Stimulated activated CD8-positive, alpha-beta memory T cell treated with anti-CD3 and anti-CD28 coated beads, Interleukin-4, amount 100 ng/mL, for 1 hour (primary cell): Measurements from ENCODE around the gene CAPSL.
"Not testable (repeated sequence)": the region's sequence is repeated elsewhere in the genome, so short reads cannot be mapped to it uniquely, and the experiment has no call there.

ENCODE experiments used
- DNase-seq, 2 donors: peaks; one replicate each; pipeline ENCODE4 v3.0.0-alpha.2; 2020; ENCODE audit warnings: low read depth in 2 of 2, low spot score in 1 of 2

Gene CAPSL

GRCh38 chr5:35877655-35878054 lies 60.8 kb downstream of the CAPSL start:
- DNase-seq: no peak

GRCh38 chr5:35876922-35877321 lies 61.5 kb downstream of the CAPSL start:
- DNase-seq: no peak

DNA sequence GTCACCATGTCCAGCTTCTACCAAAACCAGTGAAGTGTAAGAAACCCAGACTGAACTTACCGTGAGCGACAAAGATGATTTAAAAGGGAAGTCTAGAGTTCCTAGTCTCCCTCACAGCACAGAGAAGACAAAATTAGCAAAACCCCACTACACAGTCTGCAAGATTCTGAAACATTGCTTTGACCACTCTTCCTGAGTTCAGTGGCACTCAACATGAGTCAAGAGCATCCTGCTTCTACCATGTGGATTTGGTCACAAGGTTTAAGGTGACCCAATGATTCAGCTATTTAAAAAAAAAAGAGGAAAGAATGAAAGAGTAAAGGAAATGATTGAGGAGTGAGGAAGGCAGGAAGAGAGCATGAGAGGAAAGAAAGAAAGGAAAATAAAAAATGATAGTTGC lies 62.0 kb downstream of the CAPSL start:
- DNase-seq: no peak

DNA sequence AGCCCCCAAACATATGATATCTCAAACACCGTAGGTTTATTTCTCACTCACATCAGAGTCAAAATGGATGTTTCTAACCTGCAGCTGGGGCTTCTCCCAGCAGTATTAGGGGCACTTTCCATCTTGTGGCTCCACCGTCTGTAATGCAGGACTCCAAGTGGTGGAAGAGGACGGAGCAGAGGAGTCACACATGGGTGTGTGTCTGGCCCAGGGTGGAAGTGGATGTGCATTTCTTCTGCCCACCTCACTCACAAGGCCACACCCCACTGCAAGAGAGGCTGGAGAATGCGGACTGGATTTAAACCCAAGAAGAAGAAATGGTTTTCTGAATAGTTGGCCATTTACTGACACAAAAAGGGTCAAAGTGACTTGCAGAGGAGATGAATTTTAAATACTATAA lies 67.8 kb downstream of the CAPSL start:
- no peak for DNase-seq

DNA sequence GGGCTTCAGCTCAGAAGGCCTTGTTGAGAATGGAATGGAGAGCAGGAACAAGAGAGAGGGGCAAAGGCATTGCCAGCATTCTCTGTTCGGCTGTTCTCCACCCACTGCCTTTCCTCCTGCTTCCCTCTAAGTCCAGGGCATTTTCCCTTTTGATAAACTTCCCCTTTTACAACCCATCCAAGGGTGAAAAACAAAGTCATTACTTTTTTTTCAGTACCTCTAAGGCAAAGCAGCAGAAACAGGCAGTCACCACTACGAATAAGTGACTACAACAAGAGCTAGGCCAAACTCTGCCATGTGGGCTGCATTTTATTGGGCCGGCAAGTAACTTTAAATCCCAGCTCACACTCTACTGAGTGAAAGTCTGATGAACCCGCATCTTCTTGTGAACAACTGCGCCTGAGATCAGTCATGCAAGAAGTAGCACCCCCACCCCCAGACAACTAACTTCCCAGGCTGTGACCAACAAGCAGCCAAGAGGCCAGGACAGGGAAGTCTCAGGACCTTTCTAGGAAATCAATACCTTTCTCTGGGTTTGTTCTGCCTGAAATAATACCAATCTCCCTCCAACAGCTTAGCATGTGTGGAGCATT lies 68.6 kb downstream of the CAPSL start:
- DNase-seq: no peak

DNA sequence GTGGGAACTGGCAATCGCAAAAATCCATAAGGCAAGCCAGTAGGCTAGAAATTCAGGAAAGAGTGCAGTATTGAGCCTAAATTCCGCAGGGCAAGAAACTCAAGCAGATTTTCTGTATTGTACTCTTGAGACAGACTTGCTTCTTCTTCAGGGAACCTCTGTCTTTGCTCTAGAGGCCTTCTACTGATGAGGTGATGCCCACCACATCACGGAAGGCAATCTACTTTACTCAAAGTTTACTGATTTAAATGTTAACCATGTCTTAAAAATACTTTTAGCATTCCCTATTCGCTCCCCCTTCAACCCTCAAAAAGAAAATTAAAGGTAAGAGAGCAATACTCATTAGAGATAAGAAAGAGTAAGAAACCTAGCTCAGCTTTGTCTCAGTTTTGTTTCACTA lies 70.4 kb downstream of the CAPSL start:
- DNase-seq: no peak

GRCh38 chr5:35863159-35863558 lies 75.3 kb downstream of the CAPSL start:
- no peak for DNase-seq

- no peak for DNase-seq
These were observed 76.3 kb downstream of the CAPSL start for GRCh38 chr5:35862126-35862525.

DNA sequence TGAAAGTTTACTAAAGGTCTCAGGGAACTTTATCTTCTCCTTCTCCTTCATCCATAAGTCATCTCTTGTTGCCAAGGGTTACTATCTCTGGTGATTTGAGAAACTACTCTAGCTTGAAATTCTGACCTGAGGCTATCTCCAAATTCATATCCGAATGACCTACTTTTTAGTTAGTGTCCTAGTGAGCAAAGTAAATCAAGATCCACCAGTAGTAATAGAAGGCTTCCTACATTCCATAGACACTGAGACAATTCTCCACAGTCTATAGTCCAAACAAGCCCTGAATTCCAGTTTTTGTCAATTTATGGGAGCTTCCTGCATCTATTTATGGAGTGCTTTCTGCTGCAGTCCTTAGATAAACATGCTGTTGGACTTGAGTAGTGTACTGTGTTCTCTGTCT lies 76.7 kb downstream of the CAPSL start:
- no peak for DNase-seq

GRCh38 chr5:35860686-35861085 lies 77.7 kb downstream of the CAPSL start:
- DNase-seq: no peak

DNA sequence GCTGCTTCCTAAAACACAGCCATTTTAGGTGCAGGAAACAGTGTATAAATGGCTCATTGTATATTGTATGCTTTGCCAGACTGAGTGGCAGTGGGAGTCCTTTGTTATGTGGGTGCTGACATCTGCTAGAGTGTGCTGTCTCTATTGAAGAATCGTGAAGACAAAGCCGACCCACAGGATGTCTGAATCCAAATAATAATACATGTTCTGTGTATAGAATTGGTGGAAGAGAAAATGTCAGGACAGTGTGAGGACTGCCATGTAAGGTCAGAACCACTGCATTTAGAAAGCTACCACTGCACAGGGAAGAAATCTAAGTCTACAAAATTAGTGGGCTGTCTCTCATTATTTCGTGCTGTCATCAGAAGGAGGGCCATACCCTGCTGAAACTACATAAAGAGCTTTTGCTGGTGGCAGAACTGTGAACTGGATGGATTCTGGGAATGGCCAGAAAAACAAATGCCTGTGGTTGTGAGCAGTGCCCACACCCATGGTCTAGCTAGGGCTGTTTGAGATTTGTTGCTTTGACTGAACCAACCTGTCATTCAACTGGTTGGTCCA lies 79.2 kb downstream of the CAPSL start:
- DNase-seq: no peak

DNA sequence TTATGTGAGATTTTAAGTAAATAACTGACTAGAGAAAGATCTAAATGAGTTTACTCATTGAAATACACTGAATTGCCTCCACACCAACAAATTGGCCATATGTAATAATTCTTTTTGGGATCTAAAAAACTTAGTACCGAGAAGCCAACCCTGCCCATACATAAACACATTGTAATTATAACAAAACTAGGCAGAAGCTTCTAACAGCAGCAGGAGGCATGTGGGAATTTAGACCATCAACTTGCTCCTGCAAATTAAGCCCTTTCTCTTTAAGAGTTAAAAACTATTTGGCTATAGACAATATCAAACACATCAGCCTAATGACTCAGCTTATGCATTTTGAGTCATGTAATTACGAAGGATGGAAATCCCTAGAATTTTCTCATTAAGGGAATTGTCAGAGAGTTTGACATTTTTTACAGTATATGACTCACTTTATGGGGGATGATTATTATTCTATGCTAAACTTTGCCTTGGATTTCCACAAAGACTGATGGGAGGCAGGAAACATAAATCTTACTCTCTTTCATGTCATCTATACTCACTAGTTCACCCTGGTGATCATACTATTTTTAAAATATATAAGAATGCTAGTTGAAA lies 80.7 kb downstream of the CAPSL start:
- DNase-seq: no peak

DNA sequence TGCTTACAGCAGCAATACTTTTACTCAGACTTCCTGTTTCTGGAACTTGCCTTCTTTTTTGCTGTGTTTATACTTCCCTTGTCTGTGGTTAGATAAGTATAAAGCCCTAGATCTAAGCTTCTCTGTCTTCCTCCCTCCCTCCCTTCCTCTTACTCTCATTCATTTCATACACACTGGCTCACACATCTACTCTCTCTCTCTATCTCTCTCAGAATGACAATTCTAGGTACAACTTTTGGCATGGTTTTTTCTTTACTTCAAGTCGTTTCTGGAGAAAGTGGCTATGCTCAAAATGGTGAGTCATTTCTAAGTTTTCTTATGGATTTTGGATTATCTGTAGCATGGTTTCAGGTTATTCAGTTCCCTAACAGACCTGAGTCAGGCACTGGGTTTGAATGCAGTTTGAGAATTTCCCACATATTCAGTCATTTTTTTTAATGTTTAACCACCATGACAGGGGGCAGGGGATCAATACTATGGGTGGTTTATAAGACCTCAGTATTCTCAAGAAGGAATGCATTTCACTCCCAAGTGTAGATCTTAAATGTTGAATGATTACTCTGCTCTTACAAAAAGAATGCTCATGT lies 81.6 kb downstream of the CAPSL start, which contains the start of gene IL7R:
IL7R (plus strand) TSS at position 127 of the 587 bp plus-strand sequence; CDS start at position 214, 87 bp downstream.
- DNase-seq: no peak

DNA sequence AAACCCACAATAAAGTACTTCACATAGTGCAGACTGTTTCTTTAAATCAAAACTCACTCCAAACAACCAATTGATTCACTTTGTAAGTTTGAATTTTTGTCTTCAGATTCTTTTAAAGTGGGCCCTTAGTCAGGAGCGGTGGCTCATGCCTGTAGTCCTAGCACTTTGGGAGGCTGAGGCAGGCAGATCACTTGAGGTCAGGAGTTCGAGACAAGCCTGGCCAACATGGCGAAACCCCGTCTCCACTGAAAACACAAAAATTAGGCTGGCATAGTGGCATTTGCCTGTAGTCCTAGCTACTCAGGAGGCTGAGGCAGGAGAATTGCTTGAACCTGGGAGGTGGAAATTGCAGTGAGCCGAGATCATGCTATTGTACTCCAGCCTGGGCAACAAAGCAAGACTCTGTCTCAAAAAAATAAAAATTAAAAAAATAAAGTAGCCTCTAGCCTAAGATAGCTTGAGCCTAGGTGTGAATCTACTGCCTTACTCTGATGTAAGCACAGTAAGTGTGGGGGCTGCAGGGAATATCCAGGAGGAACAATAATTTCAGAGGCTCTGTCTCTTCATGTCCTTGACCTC lies 82.1 kb downstream of the CAPSL start:
- DNase-seq: not testable (repeated sequence)

GRCh38 chr5:35855187-35855586 lies 83.2 kb downstream of the CAPSL start:
- no peak for DNase-seq
